IMR-90 (cell line): Measurements from ENCODE around the gene ZNF407.

Experiments used
- BHLHE40 ChIP-seq: fragments of 150-350 bp; IDR thresholded peaks from 2 replicates; pipeline ENCODE4 v1.6.1; 2016; ENCODE audit warnings: mild to moderate bottlenecking, low read depth, low read length
- CEBPB ChIP-seq: IDR thresholded peaks from 2 replicates; pipeline ENCODE4 v1.6.1; 2012; ENCODE audit warnings: low read depth, low read length, improper control_type of control experiment
- NFE2L2 ChIP-seq: fragments of 150-350 bp; IDR thresholded peaks from 2 replicates; pipeline ENCODE4 v1.6.1; 2016; ENCODE audit warnings: low read depth, mild to moderate bottlenecking, low read length
- POLR2A ChIP-seq: IDR thresholded peaks from 2 replicates; pipeline ENCODE4 v1.6.1; 2012; ENCODE audit warnings: mild to moderate bottlenecking, low read depth, low read length
- RAD21 ChIP-seq: IDR thresholded peaks from 2 replicates; pipeline ENCODE4 v1.6.1; 2012; ENCODE audit warnings: low read length, improper control_type of control experiment
- RFX5 ChIP-seq: IDR thresholded peaks from 2 replicates; pipeline ENCODE4 v1.8.0; 2012; ENCODE audit warnings: low read depth, mild to moderate bottlenecking, low read length, moderate library complexity
- SMC3 ChIP-seq: fragments of 150-350 bp; IDR thresholded peaks from 2 replicates; pipeline ENCODE4 v1.6.1; 2016; ENCODE audit warnings: low read depth, mild to moderate bottlenecking, antibody characterized with exemption, low read length, moderate library complexity
- TF ChIP-seq, protein P1 (sequence below): conservative IDR thresholded peaks from 2 replicates; pipeline ENCODE4 v1.5.1; 2012; ENCODE audit warnings: mild to moderate bottlenecking, low read depth, low read length, improper control_type of control experiment

DNA sequence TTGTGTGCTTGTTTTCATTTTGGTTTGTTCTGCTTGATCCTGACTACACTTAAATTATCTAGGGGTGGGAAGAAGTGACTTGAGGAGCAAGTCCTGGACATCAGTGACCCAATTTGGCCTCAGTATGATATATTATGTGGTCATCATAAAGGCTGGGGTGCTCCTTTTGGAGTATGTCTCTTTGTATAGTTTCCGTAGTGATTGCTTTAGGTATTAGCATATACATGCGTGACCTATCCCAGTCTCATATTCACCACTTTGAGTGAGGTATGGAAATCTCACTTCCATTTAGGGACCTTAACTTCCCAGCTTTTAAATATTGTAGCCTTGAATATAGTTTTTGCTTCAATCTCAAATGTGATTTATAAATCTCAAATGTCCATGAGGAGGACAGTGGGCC lies 370.3 kb downstream of the ZNF407 start:
- no peak for TF ChIP-seq POLR2A
- no peak for TF ChIP-seq CEBPB
- no peak for TF ChIP-seq NFE2L2
- TF ChIP-seq, protein P1, sequence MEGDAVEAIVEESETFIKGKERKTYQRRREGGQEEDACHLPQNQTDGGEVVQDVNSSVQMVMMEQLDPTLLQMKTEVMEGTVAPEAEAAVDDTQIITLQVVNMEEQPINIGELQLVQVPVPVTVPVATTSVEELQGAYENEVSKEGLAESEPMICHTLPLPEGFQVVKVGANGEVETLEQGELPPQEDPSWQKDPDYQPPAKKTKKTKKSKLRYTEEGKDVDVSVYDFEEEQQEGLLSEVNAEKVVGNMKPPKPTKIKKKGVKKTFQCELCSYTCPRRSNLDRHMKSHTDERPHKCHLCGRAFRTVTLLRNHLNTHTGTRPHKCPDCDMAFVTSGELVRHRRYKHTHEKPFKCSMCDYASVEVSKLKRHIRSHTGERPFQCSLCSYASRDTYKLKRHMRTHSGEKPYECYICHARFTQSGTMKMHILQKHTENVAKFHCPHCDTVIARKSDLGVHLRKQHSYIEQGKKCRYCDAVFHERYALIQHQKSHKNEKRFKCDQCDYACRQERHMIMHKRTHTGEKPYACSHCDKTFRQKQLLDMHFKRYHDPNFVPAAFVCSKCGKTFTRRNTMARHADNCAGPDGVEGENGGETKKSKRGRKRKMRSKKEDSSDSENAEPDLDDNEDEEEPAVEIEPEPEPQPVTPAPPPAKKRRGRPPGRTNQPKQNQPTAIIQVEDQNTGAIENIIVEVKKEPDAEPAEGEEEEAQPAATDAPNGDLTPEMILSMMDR: no peak
- no peak for TF ChIP-seq SMC3
- no peak for TF ChIP-seq BHLHE40
- TF ChIP-seq RAD21: no peak
- no peak for TF ChIP-seq RFX5
